Neuron (in vitro differentiated cells): Measurements from ENCODE around the gene KLF7.

ENCODE experiments used
- H2AFZ ChIP-seq: one replicate; pipeline ENCODE4 v1.6.1; 2013; ENCODE audit warnings: low read depth, mild to moderate bottlenecking, inconsistent platforms, low read length, moderate library complexity
- H3K27me3 ChIP-seq: one replicate; pipeline ENCODE4 v1.6.1; 2013; ENCODE audit warnings: low read length; ENCODE audit not compliant: insufficient read depth
- H3K36me3 ChIP-seq: one replicate; pipeline ENCODE4 v1.6.1; 2013; ENCODE audit warnings: low read length; ENCODE audit not compliant: insufficient read depth
- H3K4me1 ChIP-seq: one replicate; pipeline ENCODE4 v1.6.1; 2013; ENCODE audit warnings: low read length; ENCODE audit not compliant: insufficient read depth
- H3K4me3 ChIP-seq: 2 replicates; pipeline ENCODE4 v1.5.1; 2013; ENCODE audit warnings: mild to moderate bottlenecking, low read length, moderate library complexity
- H3K9me3 ChIP-seq: one replicate; pipeline ENCODE4 v1.6.1; 2013; ENCODE audit warnings: low read length

Gene KLF7

DNA sequence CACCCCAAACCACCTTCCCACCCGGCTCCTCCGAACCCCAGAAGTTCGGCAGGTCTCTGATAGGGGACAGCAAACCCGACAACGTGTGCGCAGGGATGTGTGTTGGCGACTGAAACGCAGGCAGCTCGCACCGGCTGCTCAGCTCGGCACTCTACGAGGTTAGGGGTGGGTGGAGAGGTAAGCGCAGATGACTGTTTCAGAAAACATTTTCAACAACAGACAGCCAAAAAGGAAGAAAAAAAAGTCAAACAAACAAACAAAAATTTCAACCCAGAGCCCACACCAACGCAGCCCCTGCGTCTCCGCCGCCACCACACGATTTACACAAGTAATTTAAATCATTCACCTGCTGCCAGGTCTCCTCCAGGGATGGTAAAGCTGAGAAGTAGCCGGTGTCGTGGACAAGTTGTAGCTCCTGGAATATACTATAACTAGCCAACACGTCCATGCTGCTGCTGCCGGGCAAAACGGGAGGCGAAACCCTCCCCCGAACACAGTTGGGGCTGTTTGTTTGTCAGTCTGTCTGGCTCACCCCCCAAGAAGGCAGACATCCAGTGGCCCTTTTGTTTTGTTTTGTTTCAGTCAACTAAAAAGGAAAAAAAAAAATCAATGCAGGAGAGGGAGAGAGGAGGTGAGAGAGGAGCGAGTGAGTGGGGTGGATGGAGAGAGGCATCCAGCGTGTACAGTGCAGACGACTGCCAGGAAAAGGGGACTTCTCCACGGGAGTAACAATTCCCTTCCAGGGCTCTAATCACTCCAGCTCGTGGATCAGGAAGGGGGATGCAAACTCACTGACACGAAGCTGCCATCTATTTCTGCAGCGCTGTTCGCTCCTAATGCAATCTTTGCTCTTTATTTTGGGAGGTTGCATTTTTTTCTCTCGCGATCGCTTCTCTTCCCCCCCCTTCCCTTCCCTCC is at the start of gene KLF7:
KLF7 (minus strand) TSS at position 828 of the 918 bp plus-strand sequence; CDS start at position 448, 380 bp downstream.
- Histone ChIP-seq H3K9me3 (no peaks in the 10 kb centered on the region), H2AFZ (no peak within 1 kb of the TSS), H3K4me1 (peaks cover 42% of the 10 kb centered on the region), H3K27me3 (no peaks in the 10 kb centered on the region), H3K4me3 (peak within 1 kb of the TSS; percentile 79), H3K36me3 (no peaks in the 10 kb centered on the region)

DNA sequence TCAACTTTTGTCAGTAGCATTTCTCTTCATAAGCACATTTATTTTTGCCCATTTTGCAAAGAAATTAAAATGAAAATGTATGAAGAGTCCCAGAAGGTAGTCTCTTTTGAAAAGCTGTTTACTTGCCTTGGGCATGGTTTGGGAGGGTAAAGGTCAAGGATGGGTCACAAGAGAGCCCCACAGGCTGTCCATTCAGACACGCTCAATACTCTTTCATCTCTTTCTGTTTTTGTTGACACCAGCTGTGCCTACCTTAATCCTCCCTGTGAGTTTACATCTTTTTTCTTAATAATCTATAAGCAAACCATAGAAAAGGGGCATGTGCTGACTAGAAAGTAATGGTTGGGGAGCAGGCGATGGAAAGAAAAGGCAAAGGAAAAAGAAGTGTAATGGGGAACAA is 49.6 kb upstream of the KLF7 start:
- no peaks in the 10 kb centered on the region for H3K27me3 ChIP-seq
- H3K9me3 ChIP-seq: no peaks in the 10 kb centered on the region
- peaks cover 37% of the 10 kb centered on the region for H3K4me1 ChIP-seq
- no peak overlapping the region for H2AFZ ChIP-seq
- no peaks in the 10 kb centered on the region for H3K36me3 ChIP-seq
- H3K4me3 ChIP-seq: no peak overlapping the region

DNA sequence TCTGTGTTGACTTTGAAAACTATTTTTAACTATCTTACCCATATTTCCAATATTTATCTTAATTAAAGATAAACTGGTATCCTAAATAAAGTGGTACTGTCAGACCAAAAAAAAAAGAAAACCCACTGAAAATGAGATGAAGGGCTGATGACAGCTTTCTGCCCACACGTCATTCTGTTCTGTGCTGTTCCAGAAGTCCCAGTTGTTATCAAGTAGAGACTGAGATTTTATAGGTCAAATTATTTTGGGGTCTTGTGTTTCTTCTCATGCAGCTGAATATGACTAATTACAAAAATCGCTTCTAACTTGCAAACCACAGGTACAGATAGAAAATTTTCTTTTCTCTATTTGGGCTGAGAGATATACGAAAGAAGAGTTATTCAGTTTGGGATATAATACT is 48.7 kb upstream of the KLF7 start:
- no peak overlapping the region for H3K4me3 ChIP-seq
- no peaks in the 10 kb centered on the region for H3K9me3 ChIP-seq
- H3K27me3 ChIP-seq: no peaks in the 10 kb centered on the region
- H3K4me1 ChIP-seq: peaks cover 29% of the 10 kb centered on the region
- H3K36me3 ChIP-seq: no peaks in the 10 kb centered on the region
- no peak overlapping the region for H2AFZ ChIP-seq

DNA sequence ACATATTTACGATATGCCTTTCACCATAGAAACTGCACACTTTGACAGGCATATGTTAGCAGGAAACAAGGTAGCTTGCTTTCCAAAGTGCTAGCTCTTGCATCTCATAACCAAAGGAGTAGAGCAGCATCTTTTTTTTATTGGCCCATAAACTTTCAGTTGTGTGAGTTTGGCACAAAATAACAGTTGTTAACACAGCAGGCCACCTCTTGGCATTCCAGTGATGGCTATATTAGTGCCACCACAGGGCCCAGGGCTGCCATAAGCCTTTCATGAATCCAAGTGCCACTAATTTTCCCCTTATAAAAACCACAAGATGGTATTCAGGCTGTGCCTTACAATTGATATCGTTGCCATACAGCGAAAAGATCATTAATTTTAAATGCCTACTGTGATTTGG is 40.3 kb upstream of the KLF7 start:
- Histone ChIP-seq H3K9me3 (no peaks in the 10 kb centered on the region), H3K36me3 (no peaks in the 10 kb centered on the region), H3K4me3 (no peak overlapping the region), H3K27me3 (no peaks in the 10 kb centered on the region), H2AFZ (no peak overlapping the region), H3K4me1 (no peaks in the 10 kb centered on the region)

DNA sequence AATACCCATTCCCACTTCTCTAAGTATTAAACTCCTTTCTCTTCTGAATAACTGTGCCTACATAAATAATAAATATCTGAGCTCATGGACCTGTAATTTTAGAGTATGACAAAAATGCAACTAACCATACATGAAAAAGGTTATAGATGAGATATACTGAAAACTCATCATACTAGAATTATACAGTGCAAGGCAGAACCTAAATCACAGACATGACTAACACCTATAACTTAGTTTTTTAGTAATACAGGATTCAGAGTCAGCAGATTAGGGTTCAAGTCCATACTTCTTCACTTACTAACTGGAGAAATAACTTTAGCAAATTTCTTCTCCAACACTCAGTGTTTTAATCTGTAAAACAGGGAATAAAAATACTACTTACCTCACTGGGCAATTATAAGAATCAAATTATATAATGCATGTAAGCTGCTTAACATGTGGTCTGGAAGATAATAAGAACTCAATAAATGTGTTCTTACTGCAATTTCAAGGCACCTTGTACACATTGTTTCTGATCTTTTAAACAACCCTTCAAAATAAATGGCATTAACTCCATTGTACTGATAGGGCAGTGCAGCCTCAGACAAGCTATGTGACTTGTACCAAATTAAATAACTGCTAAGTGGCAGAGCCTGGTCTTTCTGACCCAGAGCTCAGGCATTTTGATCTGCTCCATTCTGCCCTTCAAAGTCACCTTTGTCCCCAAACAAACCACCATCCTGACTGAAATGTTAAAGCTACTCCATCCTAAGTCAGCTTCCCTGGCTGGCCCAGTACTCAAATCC is 39.6 kb upstream of the KLF7 start:
- Histone ChIP-seq H2AFZ (no peak overlapping the region), H3K4me1 (peaks cover 4% of the 10 kb centered on the region), H3K36me3 (no peaks in the 10 kb centered on the region), H3K27me3 (no peaks in the 10 kb centered on the region), H3K9me3 (no peaks in the 10 kb centered on the region), H3K4me3 (no peak overlapping the region)

DNA sequence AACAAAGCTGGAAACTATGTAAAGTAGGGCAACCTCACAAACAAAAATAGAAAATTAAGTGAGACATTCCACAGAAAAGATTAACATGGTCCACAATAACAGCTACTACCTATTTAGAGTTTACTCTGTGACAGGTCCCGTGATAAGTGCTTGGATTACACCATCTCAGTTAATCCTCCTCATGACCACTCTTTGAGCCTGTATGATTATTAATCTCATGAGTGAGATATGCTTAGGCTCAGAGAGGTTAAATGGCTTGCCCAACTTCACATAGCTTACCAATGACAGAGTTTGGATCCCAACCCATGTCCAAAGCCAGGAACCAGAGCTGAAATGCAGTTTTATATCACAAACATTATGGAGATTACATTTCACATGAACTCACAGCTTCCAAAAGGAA is 37.3 kb upstream of the KLF7 start:
- H3K4me1 ChIP-seq: peaks cover 19% of the 10 kb centered on the region
- H3K4me3 ChIP-seq: no peak overlapping the region
- no peaks in the 10 kb centered on the region for H3K9me3 ChIP-seq
- no peaks in the 10 kb centered on the region for H3K36me3 ChIP-seq
- no peak overlapping the region for H2AFZ ChIP-seq
- H3K27me3 ChIP-seq: no peaks in the 10 kb centered on the region

DNA sequence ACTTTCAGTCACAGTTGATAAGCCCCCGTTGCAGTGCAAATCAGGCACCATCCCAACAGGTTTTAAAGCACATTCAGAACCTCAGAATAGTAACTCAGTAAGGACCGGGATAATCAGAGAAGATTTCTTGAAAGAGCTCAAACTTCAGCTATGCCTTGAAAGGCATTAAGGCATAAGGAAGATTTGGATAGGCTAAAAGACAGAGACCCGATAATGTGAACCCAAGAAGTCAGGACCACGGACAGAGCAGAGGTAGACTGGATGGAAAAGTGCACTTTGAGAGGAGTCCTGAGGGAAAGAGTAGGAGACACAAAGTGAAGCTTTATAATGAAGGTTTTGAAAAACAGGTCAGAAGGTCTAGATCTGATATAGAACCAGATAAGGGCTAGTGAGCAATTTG is 36.9 kb upstream of the KLF7 start:
- Histone ChIP-seq H3K27me3 (no peaks in the 10 kb centered on the region), H3K4me3 (no peak overlapping the region), H3K9me3 (no peaks in the 10 kb centered on the region), H3K36me3 (no peaks in the 10 kb centered on the region), H3K4me1 (peaks cover 19% of the 10 kb centered on the region), H2AFZ (no peak overlapping the region)

DNA sequence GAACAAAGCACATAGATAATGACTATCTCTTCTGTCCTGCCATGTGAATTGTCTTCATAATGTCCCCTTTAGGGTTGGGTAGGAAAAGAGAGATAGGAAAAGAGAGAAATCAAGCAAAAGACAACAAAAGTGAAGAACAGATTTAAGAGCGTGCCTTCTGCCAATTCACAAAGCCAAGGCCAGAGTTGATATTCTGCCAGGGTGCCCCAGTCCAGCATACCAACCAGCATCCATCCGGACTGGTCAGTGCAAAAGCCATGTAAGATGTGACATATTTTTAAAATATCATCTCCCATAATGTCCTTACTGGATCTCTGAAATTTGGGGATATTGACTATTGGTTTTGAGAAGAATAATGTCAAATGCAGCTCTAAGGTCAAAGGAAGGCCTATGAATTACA is 35.7 kb upstream of the KLF7 start:
- Histone ChIP-seq H3K4me3 (no peak overlapping the region), H3K27me3 (no peaks in the 10 kb centered on the region), H3K4me1 (peaks cover 19% of the 10 kb centered on the region), H3K9me3 (no peaks in the 10 kb centered on the region), H3K36me3 (no peaks in the 10 kb centered on the region), H2AFZ (no peak overlapping the region)

DNA sequence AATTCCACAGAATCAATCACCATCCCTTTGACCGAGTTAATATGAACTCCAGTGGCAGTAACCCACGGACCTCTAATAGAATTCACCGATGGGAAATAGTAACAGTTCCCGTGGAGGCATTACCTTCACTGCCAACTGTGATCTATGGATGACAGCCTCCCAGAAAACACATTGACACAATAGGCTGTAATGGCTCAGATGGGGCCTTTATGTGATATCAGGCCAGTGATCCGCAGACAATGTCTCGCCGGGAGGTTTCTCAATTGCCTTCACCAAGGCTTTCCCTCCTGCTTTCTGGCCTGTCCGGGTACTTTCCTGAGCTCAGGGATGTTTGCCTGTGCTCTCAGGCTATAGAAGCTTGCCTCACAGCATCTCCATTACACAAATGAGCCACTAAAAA is 34.4 kb upstream of the KLF7 start:
- Histone ChIP-seq H3K27me3 (no peaks in the 10 kb centered on the region), H3K4me3 (no peak overlapping the region), H3K9me3 (no peaks in the 10 kb centered on the region), H3K36me3 (no peaks in the 10 kb centered on the region), H2AFZ (no peak overlapping the region), H3K4me1 (peaks cover 19% of the 10 kb centered on the region)

DNA sequence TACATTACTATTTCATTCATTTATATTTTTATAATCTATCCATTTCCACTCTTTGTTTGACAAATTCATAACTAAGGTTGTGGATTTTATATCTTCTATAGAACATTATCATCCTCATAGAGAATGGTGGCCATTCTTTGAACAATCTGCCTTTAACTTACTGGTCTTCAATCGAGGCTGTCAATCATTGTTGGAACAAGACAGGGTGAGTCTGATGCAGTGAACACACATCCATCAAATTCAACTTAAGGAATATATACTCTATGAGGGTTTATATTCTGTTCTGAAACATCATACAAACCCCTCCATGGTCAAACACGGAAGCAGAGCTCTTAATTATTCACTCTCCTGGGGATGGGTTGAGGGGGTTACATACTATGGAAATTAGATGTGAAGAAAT is 28.3 kb upstream of the KLF7 start:
- H3K27me3 ChIP-seq: no peaks in the 10 kb centered on the region
- no peak overlapping the region for H3K4me3 ChIP-seq
- no peaks in the 10 kb centered on the region for H3K9me3 ChIP-seq
- no peak overlapping the region for H2AFZ ChIP-seq
- no peaks in the 10 kb centered on the region for H3K36me3 ChIP-seq
- H3K4me1 ChIP-seq: peaks cover 5% of the 10 kb centered on the region

DNA sequence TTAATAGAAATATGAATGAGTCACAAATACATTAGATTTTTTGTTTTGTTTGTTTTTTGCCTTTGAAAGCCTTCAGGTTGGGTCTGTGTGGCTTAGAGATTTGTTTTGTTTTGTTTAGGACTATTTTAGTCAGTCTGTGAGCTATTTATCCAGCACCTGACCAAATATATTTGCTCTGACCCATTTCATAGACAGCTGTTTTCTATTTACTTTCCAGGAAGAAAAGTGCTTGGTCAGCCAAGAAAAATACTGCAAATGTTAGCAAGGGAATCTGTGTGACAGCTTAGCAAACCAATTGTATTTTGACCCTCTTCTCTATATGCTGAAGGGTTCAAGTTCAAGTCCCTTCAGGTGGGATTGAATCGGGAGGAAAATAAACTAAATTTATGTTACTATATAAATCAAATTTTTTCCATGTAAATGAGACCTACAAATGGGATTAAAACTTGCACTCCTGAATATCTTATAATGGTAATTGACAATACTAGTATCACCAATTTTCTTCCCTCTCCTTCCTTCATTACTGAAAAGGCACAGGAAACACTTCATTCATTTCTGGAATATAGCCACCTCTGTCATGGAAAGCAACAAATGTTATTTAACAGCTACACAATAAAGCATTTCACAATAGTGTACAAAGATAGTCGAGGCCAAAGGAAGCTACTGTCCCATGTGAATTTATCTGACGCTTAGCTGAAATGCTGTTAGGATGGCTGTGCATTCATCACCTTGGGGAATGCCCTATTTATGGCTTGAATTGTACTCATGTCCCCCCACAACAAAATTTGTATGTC is 23.1 kb upstream of the KLF7 start:
- Histone ChIP-seq H3K9me3 (peaks cover 4% of the 10 kb centered on the region), H3K4me3 (no peak overlapping the region), H3K4me1 (no peaks in the 10 kb centered on the region), H2AFZ (no peak overlapping the region), H3K27me3 (no peaks in the 10 kb centered on the region), H3K36me3 (no peaks in the 10 kb centered on the region)

DNA sequence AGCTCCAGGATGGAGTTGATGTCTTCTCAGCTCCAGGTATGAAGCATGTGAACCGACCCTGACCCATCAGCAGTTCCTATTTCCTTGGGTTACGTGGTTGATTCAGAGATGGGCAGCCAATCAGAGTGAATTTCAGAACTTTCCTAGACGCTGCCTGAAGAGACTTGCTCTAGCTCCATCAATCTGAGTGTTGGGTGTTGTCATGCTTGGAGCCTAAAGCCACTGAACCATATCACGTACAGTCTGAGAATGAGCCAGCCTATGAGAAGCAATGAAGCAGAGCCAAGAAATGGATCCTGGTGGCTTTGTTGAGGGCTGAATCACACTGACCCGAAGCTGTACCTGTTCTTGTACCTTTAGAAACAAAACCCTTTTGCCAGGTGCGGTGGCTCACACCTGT is 19.6 kb upstream of the KLF7 start:
- Histone ChIP-seq H3K27me3 (no peaks in the 10 kb centered on the region), H3K4me3 (no peak overlapping the region), H3K4me1 (no peaks in the 10 kb centered on the region), H3K9me3 (peaks cover 4% of the 10 kb centered on the region), H3K36me3 (no peaks in the 10 kb centered on the region), H2AFZ (no peak overlapping the region)

DNA sequence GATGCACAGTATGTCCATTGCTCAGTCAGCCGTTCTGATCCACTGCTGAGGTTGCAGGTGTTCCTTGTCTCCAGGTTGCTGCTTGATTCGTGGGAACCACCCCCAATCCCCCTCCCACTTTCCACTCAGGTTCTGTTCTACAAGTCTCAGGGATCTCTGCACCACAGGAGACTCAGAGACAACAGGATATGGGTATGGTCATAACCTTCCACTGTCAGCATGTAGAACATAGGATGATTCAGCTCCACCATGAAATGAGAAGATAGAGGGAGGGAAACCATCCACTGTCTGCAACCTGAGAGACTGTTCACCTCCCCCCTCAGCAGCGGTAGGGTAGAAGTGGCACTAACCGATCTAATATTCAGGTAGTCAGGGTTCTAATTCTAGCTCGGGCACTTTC is 19.0 kb upstream of the KLF7 start:
- no peak overlapping the region for H2AFZ ChIP-seq
- H3K9me3 ChIP-seq: peaks cover 4% of the 10 kb centered on the region
- H3K4me3 ChIP-seq: no peak overlapping the region
- no peaks in the 10 kb centered on the region for H3K27me3 ChIP-seq
- H3K36me3 ChIP-seq: no peaks in the 10 kb centered on the region
- H3K4me1 ChIP-seq: no peaks in the 10 kb centered on the region
